ENCODE measurements around the gene IL21R.
A peak's percentile ranks its signal among the peaks of the same experiment; 100 is the strongest.
"Not testable (repeated sequence)": the region's sequence is repeated elsewhere in the genome, so short reads cannot be mapped to it uniquely, and the experiment has no call there.

IL21R gene

DNA sequence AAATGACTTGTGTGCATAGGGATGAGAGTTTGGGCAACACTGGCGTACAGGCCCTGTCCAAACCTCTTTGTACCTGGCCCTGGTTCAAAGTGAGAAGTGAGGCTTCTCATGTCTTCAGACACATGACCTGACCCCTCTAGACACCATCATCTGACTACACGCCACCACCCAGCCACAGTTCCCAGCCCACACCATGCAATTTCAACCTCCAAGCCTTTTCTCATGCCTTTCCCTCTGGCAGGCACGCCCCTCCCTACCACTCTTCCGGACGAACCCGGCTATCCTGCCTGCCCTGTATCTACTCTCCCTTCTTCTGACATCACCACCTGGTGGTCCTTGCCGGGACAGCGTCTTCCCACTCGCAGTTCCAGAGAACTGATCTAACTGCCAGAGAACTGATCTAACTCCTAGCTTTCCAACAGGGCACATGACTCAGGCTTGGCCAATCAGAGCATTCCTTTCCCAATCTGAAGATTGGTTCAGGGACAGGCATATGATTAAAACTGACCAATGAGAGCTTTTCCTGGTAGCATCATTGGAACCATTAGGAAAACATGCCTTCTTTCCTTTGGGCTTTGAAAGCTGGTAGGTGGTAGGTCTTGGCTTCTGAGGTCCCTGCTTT lies 27.1 kb upstream of the IL21R start:
- peak; percentile 33 for DNase-seq (ENCODE audit: low read depth)

DNA sequence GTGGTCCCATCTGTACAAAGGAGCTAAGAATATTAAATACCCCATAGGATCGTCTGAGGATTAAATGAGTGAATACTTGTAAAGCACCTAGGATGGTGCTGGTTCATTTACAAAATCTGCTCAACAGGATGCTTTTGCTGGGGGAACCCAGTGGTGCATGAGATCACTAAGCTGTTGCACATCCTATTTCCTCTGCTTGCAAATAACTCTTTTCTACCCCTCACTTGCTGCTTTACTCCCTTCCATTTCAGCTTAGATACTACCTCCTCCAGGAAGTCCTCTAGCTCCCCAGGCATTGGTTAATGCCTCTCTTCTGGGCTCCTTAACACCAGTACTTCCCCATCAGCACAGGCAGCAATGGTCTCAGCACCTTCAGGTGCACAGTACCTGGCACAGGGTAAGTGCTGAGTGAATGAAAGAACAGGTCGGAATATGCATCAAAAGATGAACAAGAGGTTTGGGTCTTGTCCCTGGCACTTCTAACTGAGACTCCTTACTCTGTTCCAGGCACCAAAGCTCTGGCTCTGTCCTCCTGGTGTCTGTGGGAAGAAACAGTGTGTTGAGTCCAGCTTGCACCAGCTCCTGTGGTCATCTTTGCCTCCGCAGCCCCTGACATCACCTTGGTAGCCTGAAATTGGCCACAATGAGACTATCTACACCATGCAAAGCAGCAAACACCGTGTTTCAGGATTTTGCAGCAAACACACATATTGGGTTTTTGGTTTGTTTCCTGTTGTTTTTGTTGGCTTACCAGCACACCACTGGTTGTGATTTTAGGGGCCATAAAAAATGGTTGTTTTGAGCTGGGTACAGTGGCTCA lies 24.1 kb upstream of the IL21R start:
- no peak for DNase-seq (ENCODE audit: low read depth)

DNA sequence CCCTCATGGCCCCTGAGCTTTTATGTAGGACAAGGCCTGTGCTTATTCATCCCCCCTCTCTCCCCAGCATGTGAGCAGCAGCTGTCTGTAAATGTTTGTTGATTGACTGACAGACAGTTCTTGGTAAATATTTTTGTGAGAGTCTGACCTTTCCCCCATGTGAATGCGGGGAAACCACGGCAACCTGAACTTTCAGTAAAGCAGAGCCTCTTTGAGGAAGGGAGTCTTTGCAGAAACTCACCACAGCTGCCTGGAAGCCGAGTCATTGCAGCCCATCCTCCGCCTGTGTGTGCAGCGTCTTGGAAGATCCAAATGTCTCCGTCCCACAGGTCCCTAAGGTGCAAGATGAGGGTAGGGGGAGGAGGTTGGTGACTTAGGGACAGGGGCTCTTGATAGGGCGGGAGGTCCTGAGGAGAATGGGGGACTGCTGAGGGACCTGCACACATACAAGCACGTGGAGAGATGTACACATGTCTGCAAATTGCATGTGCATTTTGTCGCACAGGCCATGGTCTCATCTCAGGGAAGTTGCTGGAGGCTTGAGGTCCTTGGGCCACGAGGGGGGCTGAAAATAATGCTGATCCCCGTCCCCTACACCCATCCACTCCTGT lies 23.0 kb upstream of the IL21R start:
- no peak for DNase-seq (ENCODE audit: low read depth)

DNA sequence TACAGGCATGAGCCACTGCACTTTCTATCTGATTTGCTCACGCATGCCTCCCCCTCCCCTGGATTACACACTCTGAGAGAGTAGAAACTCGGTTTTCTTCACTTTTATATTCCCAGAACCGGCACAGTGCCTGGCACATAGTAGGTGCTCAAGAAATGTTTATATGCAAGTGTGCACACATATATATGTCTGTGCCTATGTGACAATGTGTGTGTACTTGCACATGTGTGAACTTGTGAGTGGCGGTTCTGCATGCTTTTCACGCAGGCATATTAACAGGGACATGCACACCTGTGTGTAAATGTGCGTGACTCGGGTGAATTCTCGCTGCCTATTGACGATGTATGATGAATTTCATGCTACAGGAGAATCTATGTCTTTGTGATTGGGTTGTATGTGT lies 22.1 kb upstream of the IL21R start:
- no peak for DNase-seq (ENCODE audit: low read depth)

DNA sequence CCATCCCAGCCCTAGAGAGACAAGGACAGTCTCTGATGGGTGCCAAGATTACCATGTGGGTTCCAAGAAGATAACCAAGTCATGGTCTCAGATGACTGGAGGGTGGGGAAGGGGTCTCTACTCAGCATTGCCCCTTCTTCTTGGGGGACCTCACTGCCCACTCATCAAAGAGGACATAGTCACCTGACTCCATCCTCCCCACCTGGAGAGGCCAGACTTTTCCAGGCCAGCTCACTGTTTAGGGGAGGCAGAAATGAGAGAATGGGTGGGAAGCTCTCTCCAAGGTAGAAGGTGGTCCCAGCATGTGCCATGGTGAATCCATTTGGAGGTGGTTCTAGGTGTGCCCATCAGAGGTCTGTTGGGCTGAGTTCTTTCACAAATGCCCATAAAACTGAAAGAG lies 20.7 kb upstream of the IL21R start:
- no peak for DNase-seq (ENCODE audit: low read depth)

DNA sequence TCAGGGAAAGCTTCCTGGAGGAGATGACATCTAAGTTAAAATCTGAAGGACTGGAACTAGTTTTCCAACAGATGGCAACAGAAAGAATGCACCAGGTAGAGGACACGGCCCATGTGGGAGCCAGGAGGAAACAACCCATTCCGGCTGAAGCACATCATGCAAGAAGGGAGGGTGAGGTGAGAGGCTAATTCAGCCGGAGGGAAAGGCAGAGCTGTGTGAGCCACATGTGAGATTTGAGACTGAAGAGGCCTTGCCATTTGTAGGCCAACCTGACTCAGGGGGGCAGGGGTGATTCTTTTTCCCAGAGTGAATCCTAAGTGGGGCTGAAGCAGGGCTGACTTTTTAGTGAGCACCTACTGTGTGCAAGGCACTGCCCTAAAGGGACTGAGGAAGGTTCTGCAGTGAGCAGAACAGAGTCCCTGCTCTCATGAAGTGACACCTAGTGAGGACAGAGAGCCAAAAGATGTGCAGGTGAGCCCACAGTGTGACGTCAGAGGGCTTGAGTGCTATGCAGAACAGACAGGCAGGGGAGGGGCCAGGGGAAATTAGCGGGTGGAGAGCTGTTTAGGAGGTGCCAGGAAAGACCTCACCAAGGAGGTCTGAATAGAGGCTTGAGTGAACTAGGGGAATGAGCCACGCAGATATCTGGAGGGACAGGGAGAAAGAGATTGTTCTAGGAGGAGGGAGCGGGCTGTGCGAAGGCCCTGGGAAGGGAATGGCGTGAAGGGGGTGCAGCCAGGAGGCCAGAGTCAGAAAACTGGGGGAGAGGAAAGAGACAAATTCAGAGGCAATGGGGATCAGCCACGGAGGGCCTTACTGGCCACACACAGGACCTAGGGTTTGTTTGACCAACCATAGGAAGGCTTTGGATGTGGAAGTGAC lies 19.8 kb upstream of the IL21R start:
- no peak for DNase-seq (ENCODE audit: low read depth)

DNA sequence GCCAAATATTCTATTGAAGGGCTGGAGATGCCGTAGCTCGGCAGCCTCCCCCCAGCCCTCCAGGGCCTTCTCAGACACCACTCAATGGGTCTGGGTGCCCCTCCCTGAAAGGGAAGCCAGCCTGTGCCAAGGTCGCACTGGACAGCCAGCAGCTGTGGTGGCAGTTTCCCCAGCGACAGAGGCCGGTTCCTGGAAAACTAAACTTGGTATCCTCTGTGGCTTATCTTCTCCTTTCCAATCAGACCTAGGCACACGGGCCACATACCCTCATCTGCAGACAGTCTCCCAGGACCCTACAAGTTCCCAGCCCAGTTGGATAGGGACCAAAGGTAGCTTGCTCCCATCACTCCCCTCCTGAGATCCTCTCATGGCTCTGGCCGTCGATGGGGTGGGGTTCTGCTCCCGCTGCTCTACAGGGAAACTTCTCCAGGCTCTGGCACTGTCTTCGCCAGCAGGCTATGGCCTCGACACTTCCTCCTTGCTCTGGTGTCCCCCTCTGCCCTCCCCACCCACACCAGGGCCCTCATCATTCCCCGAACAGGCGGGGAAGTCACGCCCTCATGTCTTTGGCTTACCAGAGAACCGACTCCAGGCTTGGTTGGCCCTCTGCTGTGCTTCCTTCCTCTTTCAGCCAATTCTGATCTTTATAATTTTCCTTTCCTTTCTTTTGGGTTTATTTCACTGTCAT lies 18.3 kb upstream of the IL21R start:
- no peak for DNase-seq (ENCODE audit: low read depth)

DNA sequence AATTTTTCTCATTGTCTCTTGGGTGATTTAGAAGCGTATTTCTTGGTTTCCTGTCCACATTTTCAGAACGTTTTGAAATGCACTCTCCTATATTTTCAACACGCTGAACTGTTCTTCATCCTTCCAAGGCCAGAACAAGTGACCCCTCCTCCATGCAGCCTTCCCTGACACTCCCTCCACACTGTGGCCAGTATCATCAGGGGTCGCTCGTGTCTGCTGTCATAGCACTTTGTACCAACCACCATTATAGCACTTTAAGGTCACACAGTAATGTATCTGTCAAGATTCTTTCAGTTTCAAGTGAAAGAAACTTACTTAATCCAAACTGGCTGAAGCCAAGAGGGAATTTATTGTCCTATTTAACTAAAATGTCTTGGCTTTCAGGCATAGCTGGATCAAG lies 17.5 kb upstream of the IL21R start:
- no peak for DNase-seq (ENCODE audit: low read depth)

DNA sequence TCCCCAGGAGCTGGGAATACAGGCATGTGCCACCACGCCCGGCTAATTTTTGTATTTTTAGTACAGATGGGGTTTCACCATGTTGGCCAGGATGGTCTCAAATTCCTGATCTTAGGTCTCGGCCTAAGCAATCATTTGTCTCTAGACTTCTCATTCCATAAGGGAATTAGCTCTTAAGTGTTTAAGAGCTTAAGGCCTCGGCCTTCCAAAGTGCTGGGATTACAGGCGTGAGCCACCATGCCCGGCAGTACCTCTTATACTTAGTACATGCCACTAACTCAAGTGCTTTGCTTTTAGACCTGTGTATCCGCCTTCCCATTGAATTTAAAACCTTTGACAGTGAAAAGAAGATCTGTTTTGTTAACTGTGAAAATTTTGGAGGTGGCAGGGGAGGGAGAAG lies 16.6 kb upstream of the IL21R start:
- DNase-seq (ENCODE audit: low read depth), result no peak

DNA sequence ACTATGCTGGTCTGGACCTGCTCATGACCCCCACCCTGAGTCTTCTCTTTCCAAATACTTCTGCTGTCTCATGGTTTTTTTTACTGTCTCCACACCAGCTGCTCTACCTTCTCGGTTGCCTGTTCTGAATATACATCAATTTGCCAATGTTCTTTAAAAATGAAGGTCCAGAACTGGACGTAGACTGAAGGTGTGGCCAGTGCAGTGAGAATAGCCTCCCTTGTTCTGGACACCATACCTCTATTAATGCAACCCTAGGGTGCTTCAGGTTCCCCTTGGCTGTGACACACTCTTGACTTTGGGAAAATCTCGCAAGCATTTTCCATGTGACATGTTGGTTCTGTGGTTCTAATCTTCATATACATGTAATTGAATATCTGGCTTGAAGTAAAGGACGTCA lies 15.3 kb upstream of the IL21R start:
- no peak for DNase-seq (ENCODE audit: low read depth)

DNA sequence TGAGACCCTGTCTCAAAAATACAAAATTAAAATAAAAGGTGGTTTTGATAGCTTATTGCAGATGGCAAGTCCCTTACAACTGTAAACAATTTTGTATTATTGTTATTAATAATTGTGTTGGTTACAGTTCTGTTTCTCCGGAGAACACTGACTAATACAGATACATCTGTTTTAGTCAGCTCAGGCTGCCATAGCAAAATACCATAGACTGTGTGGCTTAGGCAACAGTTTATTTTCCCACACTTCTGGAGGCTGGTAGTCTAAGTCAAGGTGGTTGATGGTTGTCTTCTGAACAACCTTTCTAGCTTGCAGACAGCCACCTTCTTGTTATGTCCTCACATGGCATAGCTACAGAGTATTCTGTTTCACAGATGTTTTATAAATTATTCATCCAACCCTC lies 14.2 kb upstream of the IL21R start:
- DNase-seq (ENCODE audit: low read depth), result no peak

DNA sequence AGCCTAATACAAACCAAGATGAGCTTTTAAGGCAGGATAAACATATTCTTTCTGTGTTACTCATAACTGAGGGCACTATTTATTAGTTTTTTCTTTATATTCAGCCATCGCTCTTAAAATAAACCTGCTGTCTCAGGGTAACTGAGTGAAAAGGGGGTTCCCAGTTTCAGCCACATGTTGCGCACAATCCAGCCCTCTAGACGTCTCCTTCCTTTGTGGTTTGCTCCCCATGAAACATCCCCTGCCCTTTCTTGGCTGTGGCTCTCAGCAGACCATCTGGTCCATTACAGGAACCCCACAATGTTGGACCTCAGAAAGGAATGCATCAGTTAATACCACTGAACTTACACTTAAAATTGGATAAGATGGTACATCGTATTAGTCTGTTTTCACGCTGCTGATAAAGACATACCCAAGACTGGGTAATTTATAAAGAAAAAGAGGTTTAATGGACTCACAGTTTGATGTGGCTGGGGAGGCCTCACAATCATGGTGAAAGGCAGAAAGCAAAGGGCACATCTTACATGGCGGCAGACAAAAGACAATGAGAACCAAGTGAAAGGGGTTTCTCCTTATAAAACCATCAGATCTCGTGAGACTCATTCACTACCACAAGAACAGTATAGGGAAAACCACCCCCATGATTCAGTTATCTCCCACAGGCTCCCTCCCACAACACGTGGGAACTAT lies 12.6 kb upstream of the IL21R start:
- no peak for DNase-seq (ENCODE audit: low read depth)

DNA sequence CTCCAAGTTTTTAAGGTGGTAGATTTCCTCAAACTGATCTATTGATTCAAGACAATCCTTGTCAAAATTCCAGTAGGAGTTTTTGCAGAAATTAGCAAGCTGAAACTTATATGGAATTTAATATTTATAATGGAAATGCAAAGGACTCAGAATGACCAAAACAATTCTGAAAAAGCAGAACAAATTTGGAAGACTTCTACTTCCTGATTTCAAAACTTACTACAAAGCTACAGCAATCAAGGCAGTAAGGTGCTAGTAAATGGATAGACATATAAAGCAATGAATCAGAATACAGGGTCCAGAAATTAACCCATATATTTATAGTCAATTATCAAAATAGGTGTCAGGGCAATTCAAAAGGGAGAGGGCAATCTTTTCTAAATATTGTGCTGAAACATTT lies 11.8 kb upstream of the IL21R start:
- no peak for DNase-seq (ENCODE audit: low read depth)

DNA sequence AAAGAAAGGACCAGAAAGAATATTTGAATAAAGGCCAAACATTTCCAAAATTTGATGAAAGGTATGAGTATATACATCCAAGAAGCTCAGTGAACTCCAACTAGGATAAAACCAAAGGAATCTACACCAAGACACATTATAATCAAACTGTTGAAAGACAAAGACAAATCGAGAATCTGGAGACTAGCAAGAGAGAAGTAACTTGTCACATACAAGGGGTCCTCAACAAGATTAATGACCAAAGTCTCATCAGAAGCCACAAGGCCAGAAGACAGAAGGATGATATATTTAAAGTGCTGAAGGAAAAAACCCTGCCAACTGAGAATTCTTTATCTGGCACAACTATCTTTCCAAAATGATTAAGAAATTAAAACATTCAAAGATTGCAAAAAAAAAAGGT lies 9.3 kb upstream of the IL21R start:
- DNase-seq (ENCODE audit: low read depth), result no peak

DNA sequence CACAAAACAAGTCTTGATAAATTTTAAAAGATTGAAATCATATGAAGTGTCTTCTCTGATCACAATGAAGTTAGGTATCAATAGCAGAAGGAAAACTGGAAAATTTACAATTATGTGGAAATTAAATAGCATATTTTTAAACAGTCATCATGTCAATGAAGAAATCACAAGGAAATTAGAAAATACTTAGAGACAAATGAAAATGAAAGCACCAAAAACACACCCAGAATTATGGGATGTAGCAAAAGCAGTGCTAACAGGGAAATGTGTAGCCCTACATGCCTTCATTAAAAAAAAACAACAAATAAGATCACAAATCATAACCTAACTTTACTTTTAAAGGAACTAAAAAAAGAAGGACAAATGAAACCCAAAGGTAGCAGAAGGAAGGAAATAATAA lies 7.5 kb upstream of the IL21R start:
- no peak for DNase-seq (ENCODE audit: low read depth)

DNA sequence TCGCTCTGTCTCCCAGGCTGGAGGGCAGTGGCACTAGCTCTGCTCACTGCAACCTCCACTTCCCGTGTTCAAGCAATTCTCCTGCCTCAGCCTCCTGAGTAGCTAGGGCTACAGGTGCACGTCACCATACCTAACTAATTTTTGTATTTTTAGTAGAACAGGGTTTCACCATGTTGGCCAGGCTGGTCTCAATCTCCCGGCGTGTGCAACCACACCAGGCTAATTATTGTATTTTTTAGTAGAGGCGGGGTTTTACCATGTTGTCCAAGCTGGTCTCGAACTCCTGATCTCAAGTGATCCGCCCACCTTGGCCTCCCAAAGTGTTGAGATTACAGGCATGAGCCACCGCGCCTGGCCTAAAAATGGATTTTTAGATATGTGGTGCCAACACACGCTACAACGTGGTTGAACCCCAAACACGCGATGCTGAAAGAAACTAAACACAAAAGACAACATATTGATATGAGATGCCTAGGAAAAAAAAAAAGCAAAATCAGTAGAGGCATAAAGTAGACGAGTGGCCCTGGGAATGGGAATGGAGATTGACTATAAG lies 3.6 kb upstream of the IL21R start:
- DNase-seq (ENCODE audit: low read depth), result not testable (repeated sequence)

DNA sequence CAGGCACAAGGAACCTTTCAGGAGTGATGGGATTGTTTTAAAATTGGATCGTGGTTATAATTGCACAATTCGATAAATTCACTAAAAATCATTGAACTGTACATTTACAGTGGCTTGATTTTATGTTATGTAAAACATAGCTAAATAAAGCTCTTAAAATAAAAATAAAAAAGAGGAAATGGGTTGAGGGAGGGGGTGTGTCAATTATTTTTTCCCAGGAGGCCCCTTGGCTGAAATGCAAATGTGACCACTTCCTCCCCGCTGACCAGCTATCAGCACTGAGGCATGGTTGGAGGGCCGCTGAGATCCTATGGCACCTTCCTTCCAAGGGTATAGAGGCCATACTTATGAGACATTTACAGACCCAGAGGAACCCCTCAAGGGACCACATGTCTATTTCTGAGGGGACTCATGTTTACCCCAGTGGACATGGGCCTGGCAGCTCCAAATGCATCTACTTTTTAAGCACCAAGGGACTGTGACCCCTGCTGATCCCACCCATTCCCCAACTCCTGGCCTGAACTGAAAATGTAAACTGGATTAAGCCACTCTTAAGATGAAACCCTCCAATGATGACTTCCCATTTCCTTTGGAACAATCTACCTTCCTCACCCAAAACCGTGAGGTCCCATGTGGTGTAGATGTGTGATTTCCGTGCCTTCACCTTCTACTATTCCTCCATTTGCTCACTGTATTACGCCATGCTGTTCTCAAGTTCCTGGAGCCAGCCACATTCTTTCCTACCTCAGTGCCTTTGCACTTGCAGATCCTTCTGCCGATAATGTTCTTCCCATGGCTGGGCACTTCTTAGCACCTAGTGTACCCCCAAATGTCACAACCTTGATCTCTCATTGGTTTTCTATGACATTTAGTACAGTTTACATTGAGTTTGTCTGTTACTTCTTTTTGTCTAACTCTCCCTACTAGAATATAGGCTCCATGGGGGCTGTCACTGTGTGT lies 2.8 kb upstream of the IL21R start:
- no peak for DNase-seq (ENCODE audit: low read depth)

DNA sequence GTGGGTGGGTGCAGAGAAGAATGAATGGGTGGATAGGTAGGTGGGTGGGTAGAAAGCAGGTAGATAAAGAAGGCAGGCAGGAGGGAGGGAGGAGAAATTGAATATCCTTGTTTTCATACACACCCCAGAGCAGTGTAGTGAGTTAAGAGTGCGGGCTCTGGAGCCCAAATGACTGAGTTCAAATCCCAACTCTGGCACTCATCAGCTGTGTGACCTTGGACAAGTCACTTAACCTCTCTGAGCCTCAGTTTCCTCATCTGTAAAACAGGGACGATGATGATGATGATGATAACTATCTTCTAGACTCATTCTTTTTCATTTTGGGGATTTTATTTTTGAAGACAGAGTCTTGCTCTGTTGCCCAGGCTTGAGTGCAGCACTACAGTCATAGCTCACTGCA lies 2.0 kb upstream of the IL21R start:
- DNase-seq (ENCODE audit: low read depth), result no peak

DNA sequence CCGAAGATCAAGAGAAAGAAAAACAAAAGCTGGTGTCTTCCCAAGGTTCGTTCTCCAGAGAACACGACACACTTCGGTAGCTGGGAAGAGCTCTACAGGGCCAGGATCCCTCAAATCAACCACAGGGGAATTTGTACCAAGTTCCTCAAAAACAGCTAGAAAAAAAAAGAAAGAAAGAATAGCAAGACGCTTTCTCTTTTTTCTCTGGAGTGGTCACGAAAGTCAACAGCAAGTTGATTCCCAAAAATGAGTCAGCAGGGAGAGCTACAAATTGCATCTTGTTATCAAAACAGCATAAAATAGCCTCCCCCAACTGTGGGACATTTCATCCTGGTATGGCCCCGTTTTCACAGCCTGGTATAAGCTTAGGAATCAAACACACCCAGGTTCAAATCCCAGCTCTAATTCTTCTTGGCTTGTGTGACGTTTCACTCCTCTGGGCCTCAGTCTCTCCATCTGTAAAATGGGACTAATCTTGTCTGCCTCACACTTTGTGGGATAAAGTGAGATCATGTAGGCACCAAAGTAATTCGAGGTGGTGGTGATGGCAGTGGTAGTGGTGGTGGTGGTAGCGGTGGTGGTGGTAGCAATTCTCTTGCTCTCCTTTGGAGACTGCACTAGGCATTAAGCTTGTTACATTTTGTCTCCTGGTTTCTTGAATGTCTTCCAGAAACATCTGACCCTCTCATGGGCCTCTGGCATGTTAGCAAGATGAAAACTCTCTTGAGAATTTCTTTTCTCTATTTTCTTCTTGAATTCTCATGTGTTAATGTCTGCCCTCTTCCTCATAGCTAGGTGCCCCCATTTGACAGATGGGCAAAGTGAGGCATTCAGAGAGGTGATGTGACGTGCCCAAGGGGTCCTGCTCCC lies 988 bp upstream of the IL21R start:
- DNase-seq (ENCODE audit: low read depth), result peak; percentile 66
